Measurements from ENCODE around the gene CST1.
"Not testable (repeated sequence)": the region's sequence is repeated elsewhere in the genome, so short reads cannot be mapped to it uniquely, and the experiment has no call there.

The CST1 gene

GRCh38 chr20:23749746-23750145, 989 bp downstream of the CST1 start:
- Histone ChIP-seq H2AFZ (ENCODE audit: low read depth, low read length) (no peak overlapping the region), H3K4me3 (ENCODE audit: low read length) (no peak overlapping the region), H3K9ac (ENCODE audit: low read length) (no peak overlapping the region), H3K9me3 (ENCODE audit: insufficient read depth, low read length) (no peaks in the 10 kb centered on the region), H3K27me3 (ENCODE audit: low read depth, low read length) (no peaks in the 10 kb centered on the region), H3K4me2 (ENCODE audit: low read length) (no peak overlapping the region), H3K27ac (ENCODE audit: low read length) (no peak overlapping the region), H3K4me1 (ENCODE audit: low read length) (no peaks in the 10 kb centered on the region), H4K20me1 (ENCODE audit: insufficient read depth, low read length) (no peaks in the 10 kb centered on the region), H3K79me2 (ENCODE audit: low read length) (no peaks in the 10 kb centered on the region), H3K36me3 (replicated peaks; ENCODE audit: low read depth, low read length) (no peaks in the 10 kb centered on the region)
- TF ChIP-seq CTCF (IDR thresholded peaks at IDR 0.05; ENCODE audit: low read depth, low read length), result no peak
- TF ChIP-seq EZH2phosphoT487 (IDR thresholded peaks at IDR 0.05; ENCODE audit: low read depth), result no peak

GRCh38 chr20:23748975-23749374, 1.8 kb downstream of the CST1 start:
- not testable (repeated sequence) for H3K4me3 ChIP-seq (ENCODE audit: low read length); H3K9me3 ChIP-seq (ENCODE audit: insufficient read depth, low read length)

GRCh38 chr20:23747551-23747950, 3.2 kb downstream of the CST1 start:
- H3K4me3 ChIP-seq (ENCODE audit: low read length); H2AFZ ChIP-seq (ENCODE audit: low read depth, low read length); H3K27me3 ChIP-seq (ENCODE audit: low read depth, low read length); H4K20me1 ChIP-seq (ENCODE audit: insufficient read depth, low read length); H3K9ac ChIP-seq (ENCODE audit: low read length); H3K36me3 ChIP-seq (replicated peaks; ENCODE audit: low read depth, low read length); H3K9me3 ChIP-seq (ENCODE audit: insufficient read depth, low read length); H3K4me1 ChIP-seq (ENCODE audit: low read length); H3K4me2 ChIP-seq (ENCODE audit: low read length); H3K79me2 ChIP-seq (ENCODE audit: low read length); H3K27ac ChIP-seq (ENCODE audit: low read length): not testable (repeated sequence)

More at GRCh38 chr20:23748975-23749374, 1.8 kb downstream of the CST1 start:
- H2AFZ ChIP-seq (ENCODE audit: low read depth, low read length); H3K79me2 ChIP-seq (ENCODE audit: low read length); H3K27ac ChIP-seq (ENCODE audit: low read length); H3K36me3 ChIP-seq (replicated peaks; ENCODE audit: low read depth, low read length); H4K20me1 ChIP-seq (ENCODE audit: insufficient read depth, low read length); H3K4me1 ChIP-seq (ENCODE audit: low read length); H3K9ac ChIP-seq (ENCODE audit: low read length); H3K4me2 ChIP-seq (ENCODE audit: low read length); H3K27me3 ChIP-seq (ENCODE audit: low read depth, low read length): not testable (repeated sequence)

GRCh38 chr20:23747092-23747491, 3.6 kb downstream of the CST1 start:
- not testable (repeated sequence) for H3K27me3 ChIP-seq (ENCODE audit: low read depth, low read length)

GRCh38 chr20:23746321-23746720, 4.4 kb downstream of the CST1 start:
- Histone ChIP-seq H3K4me1 (ENCODE audit: low read length) (no peaks in the 10 kb centered on the region), H3K9me3 (ENCODE audit: insufficient read depth, low read length) (no peaks in the 10 kb centered on the region), H2AFZ (ENCODE audit: low read depth, low read length) (no peak overlapping the region), H3K79me2 (ENCODE audit: low read length) (no peaks in the 10 kb centered on the region), H3K27me3 (ENCODE audit: low read depth, low read length) (peaks cover 2% of the 10 kb centered on the region; the same call in 1 of the 2 replicates), H3K36me3 (replicated peaks; ENCODE audit: low read depth, low read length) (no peaks in the 10 kb centered on the region), H3K4me3 (ENCODE audit: low read length) (no peak overlapping the region), H4K20me1 (ENCODE audit: insufficient read depth, low read length) (no peaks in the 10 kb centered on the region), H3K4me2 (ENCODE audit: low read length) (no peak overlapping the region), H3K9ac (ENCODE audit: low read length) (no peak overlapping the region), H3K27ac (ENCODE audit: low read length) (no peak overlapping the region)
- no peak for TF ChIP-seq CTCF (IDR thresholded peaks at IDR 0.05; ENCODE audit: low read depth, low read length)
- no peak for TF ChIP-seq EZH2phosphoT487 (IDR thresholded peaks at IDR 0.05; ENCODE audit: low read depth)

More at GRCh38 chr20:23747092-23747491, 3.6 kb downstream of the CST1 start:
- H4K20me1 ChIP-seq (ENCODE audit: insufficient read depth, low read length); H3K4me3 ChIP-seq (ENCODE audit: low read length); H3K4me1 ChIP-seq (ENCODE audit: low read length); H3K9me3 ChIP-seq (ENCODE audit: insufficient read depth, low read length); H3K4me2 ChIP-seq (ENCODE audit: low read length); H2AFZ ChIP-seq (ENCODE audit: low read depth, low read length); H3K27ac ChIP-seq (ENCODE audit: low read length); H3K9ac ChIP-seq (ENCODE audit: low read length); H3K36me3 ChIP-seq (replicated peaks; ENCODE audit: low read depth, low read length); H3K79me2 ChIP-seq (ENCODE audit: low read length): not testable (repeated sequence)

Measured in OCI-LY3 (cell line).